CD4-positive, alpha-beta T cell (primary cell): ENCODE data around the gene CDH13. TPM values are rescaled to one million over a fixed set of nuclear protein-coding genes. Genes with fewer than 3 reads are reported as not detected.

Experiments used
- ATAC-seq: fragments of 200-7000 bp; cut with Tn5 transposase; one replicate; pipeline ENCODE4 v1.10.0; 2022; ENCODE audit warnings: mild to moderate bottlenecking; ENCODE audit not compliant: poor library complexity
- CTCF ChIA-PET: fragments of 350-600 bp; sonication (Branson Sonifier 250); formaldehyde crosslinking; loops from one replicate; lab custom pipeline; 2021; ENCODE audit warnings: antibody characterized with exemption, inconsistent platforms; lab: Charles Lee
- POLR2A ChIA-PET: fragments of 350-600 bp; sonication (Branson Sonifier 250); formaldehyde crosslinking; loops from one replicate; lab custom pipeline; 2021; ENCODE audit warnings: antibody characterized with exemption, inconsistent platforms; lab: Charles Lee
- DNase-seq, 14 experiments: peaks; one replicate each; pipeline ENCODE4 v3.0.0-alpha.2; 2013 to 2020; ENCODE audit warnings: mixed read lengths in 2 of 14
- H3K27ac ChIP-seq, 2 donors: one replicate each; pipeline versions ENCODE4 v1.5.1 to v1.7.0; 2013; ENCODE audit warnings: low read length in 2 of 2, low read depth in 1 of 2, mild to moderate bottlenecking in 1 of 2
- H3K27me3 ChIP-seq, 2 experiments: 1 replicate in 1 of 2; 2 replicates in 1 of 2; pipeline versions ENCODE4 v1.6.1 to v1.7.0; 2013; ENCODE audit warnings: low read length in 2 of 2, control low read depth in 1 of 2, mild to moderate bottlenecking in 1 of 2, moderate library complexity in 1 of 2; ENCODE audit not compliant: insufficient read depth in 2 of 2, control insufficient read depth in 1 of 2
- H3K36me3 ChIP-seq: one replicate; pipeline ENCODE4 v1.6.1; 2013; ENCODE audit warnings: low read length, control low read depth; ENCODE audit not compliant: insufficient read depth
- H3K4me1 ChIP-seq: one replicate; pipeline ENCODE4 v1.6.1; 2013; ENCODE audit warnings: low read length, control low read depth; ENCODE audit not compliant: insufficient read depth
- H3K4me3 ChIP-seq: one replicate; pipeline ENCODE4 v1.5.1; 2013; ENCODE audit warnings: mild to moderate bottlenecking, low read length, moderate library complexity
- H3K9me3 ChIP-seq, 2 experiments: 1 replicate in 1 of 2; 2 replicates in 1 of 2; pipeline versions ENCODE4 v1.6.1 to v1.7.0; 2013; ENCODE audit warnings: low read length in 2 of 2, mild to moderate bottlenecking in 2 of 2, control low read depth in 1 of 2, moderate library complexity in 1 of 2; ENCODE audit not compliant: control insufficient read depth in 1 of 2, insufficient read depth in 1 of 2
- H3K27ac Mint-ChIP-seq: one replicate; pipeline ENCODE4 v1.8.0; 2020; ENCODE audit warnings: mixed read lengths
- H3K27me3 Mint-ChIP-seq: one replicate; pipeline ENCODE4 v1.8.0; 2021; ENCODE audit warnings: mixed read lengths
- H3K36me3 Mint-ChIP-seq: one replicate; pipeline ENCODE4 v1.8.0; 2021; ENCODE audit warnings: low read depth, mixed read lengths
- H3K4me1 Mint-ChIP-seq: one replicate; pipeline ENCODE4 v1.8.0; 2021; ENCODE audit warnings: low read depth, mixed read lengths
- H3K4me3 Mint-ChIP-seq: one replicate; pipeline ENCODE4 v1.8.0; 2020; ENCODE audit warnings: mild to moderate bottlenecking, mixed read lengths
- H3K9me3 Mint-ChIP-seq: one replicate; pipeline ENCODE4 v1.8.0; 2020; ENCODE audit warnings: mixed read lengths
- CTCF ChIP-seq: fragments of 200-600 bp; IDR thresholded peaks from one replicate; pipeline ENCODE4 v1.8.0; 2022; ENCODE audit warnings: antibody characterized with exemption, mild to moderate bottlenecking
- intact Hi-C, 2 experiments: fragments of 100-400 bp; cut with DNase I in 1 of 2; cut with micrococcal nuclease in 1 of 2; formaldehyde crosslinking; loops; one replicate each; pipeline versions ENCODE4 v1.15.1 to v1.9.0; 2023 to 2025; cut with DNase I, micrococcal nuclease
- total RNA-seq, 174 experiments: library from RNA in 2 of 174; stranded (reverse) in 2 of 174; gene quantifications; one replicate each; pipeline ENCODE4 v1.2.3 and lab custom pipeline; 2021 to 2026

Gene CDH13
- total RNA-seq, 2 experiments from 2014 or later, result not detected

- Histone ChIP-seq H3K36me3 (no peaks in the 10 kb centered on the region), H3K27me3 (peaks cover 0 to 5% of the 10 kb centered on the region in 2 experiments), H3K27ac (no peak overlapping the region), H3K4me3 (no peak overlapping the region), H3K4me1 (no peaks in the 10 kb centered on the region), H3K9me3 (peaks cover 0 to 4% of the 10 kb centered on the region in 2 experiments)
- ChIA-PET CTCF (no interaction called here), POLR2A (no interaction called here)
- Mint-ChIP-seq H3K27me3 (peaks cover 51% of the 10 kb centered on the region), H3K4me1 (no peaks in the 10 kb centered on the region), H3K4me3 (no peak overlapping the region), H3K9me3 (no peaks in the 10 kb centered on the region), H3K36me3 (no peaks in the 10 kb centered on the region), H3K27ac (no peak overlapping the region)
- DNase-seq (no peak), ATAC-seq (no peak)
- intact Hi-C loops, result no loop called here
- TF ChIP-seq CTCF, result no peak
Measured at GRCh38 chr16:82700541-82701235, 73.9 kb downstream of the CDH13 start.

GRCh38 chr16:82701442-82701955 is 74.7 kb downstream of the CDH13 start:
- DNase-seq, result no peak
- Mint-ChIP-seq H3K4me3 (no peak overlapping the region), H3K27ac (no peak overlapping the region), H3K9me3 (no peaks in the 10 kb centered on the region), H3K36me3 (no peaks in the 10 kb centered on the region), H3K4me1 (no peaks in the 10 kb centered on the region), H3K27me3 (peaks cover 51% of the 10 kb centered on the region)
- ChIA-PET CTCF (no interaction called here), POLR2A (no interaction called here)
- Histone ChIP-seq H3K9me3 (peaks cover 0 to 4% of the 10 kb centered on the region in 2 experiments), H3K27me3 (peaks cover 0 to 9% of the 10 kb centered on the region in 2 experiments), H3K36me3 (no peaks in the 10 kb centered on the region), H3K4me1 (no peaks in the 10 kb centered on the region), H3K27ac (no peak overlapping the region), H3K4me3 (no peak overlapping the region)
- ATAC-seq, result no peak
- no peak for TF ChIP-seq CTCF
- intact Hi-C loops, result no loop called here

- intact Hi-C loops, result no loop called here
- TF ChIP-seq CTCF, result no peak
- Mint-ChIP-seq H3K36me3 (no peaks in the 10 kb centered on the region), H3K27me3 (peaks cover 51% of the 10 kb centered on the region), H3K9me3 (no peaks in the 10 kb centered on the region), H3K4me3 (no peak overlapping the region), H3K4me1 (no peaks in the 10 kb centered on the region), H3K27ac (no peak overlapping the region)
- ATAC-seq, result no peak
- no peaks in the 10 kb centered on the region for H3K4me1 ChIP-seq
- H3K27me3 ChIP-seq, result peaks cover 0 to 9% of the 10 kb centered on the region in 2 experiments
- no peaks in the 10 kb centered on the region for H3K9me3 ChIP-seq
- H3K36me3 ChIP-seq, result no peaks in the 10 kb centered on the region
- ChIA-PET CTCF (no interaction called here), POLR2A (no interaction called here)
- no peak overlapping the region for H3K4me3 ChIP-seq
- DNase-seq, result no peak
- no peak overlapping the region for H3K27ac ChIP-seq
Measured at GRCh38 chr16:82703161-82703560, 76.4 kb downstream of the CDH13 start.
